ENCODE data around the gene HOXC6.

The HOXC6 gene

DNA sequence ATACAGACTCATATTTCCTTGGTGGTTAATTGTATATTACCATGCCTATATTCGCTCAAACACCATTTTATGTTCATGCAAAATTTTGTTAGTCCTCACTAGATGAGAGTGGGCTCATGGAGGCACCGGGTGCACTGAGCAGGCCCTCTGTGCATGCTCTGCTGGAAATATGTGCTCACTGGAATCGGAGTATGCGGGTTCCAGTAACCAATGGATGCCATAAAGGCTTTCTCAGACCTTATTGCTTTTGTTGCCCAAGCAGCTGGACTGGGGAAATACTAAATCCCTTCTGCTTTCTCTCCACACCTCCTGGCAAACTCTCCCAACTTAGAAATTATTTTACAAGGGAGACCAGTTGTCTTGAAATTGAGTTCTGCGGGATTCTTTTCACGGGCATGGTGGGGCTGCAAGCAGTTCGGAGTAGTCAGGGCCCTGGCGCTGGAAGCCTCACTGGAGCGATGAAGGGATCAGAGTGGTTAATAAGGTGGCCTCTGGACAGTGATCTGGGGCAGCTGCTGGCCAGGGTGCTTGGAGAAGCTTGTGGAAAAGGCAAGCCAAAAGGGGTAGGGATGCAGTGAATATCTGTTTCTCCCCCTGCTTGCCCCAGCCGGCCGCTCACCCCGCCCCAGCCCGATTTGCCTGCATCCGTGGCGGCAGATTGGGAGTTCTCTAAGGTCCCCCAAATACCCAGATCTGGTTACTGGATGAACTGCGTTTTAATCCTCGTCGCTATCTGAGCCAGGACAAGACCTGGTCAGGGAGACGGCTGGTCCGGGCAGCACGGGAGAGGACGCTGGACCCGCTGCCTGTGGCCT lies 7.4 kb upstream of the HOXC6 start:
- CTCF ChIA-PET: interaction anchor here (1.0 to 23.4 kb wide), 6 partner anchors 11 to 194 kb away, joined by 3 to 908 read pairs (median 50); partner anchors contain the start of genes HOXC5, HOXC8, HOXC9 and SMUG1
- peak overlapping the region; percentile 88 for H3K4me3 ChIP-seq (ENCODE audit: low read depth, low read length)
- POLR2A ChIA-PET: interaction anchor here (1.8 kb wide), 1 partner anchor 12 kb away, joined by 7 read pairs; the partner anchor contains the start of gene HOXC8
- DNase-seq (ENCODE audit: low read depth, low spot score): no peak
- TF ChIP-seq, protein P1, sequence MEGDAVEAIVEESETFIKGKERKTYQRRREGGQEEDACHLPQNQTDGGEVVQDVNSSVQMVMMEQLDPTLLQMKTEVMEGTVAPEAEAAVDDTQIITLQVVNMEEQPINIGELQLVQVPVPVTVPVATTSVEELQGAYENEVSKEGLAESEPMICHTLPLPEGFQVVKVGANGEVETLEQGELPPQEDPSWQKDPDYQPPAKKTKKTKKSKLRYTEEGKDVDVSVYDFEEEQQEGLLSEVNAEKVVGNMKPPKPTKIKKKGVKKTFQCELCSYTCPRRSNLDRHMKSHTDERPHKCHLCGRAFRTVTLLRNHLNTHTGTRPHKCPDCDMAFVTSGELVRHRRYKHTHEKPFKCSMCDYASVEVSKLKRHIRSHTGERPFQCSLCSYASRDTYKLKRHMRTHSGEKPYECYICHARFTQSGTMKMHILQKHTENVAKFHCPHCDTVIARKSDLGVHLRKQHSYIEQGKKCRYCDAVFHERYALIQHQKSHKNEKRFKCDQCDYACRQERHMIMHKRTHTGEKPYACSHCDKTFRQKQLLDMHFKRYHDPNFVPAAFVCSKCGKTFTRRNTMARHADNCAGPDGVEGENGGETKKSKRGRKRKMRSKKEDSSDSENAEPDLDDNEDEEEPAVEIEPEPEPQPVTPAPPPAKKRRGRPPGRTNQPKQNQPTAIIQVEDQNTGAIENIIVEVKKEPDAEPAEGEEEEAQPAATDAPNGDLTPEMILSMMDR (IDR thresholded peaks at IDR 0.05; ENCODE audit: insufficient read depth, low read length, missing control alignments): no peak

DNA sequence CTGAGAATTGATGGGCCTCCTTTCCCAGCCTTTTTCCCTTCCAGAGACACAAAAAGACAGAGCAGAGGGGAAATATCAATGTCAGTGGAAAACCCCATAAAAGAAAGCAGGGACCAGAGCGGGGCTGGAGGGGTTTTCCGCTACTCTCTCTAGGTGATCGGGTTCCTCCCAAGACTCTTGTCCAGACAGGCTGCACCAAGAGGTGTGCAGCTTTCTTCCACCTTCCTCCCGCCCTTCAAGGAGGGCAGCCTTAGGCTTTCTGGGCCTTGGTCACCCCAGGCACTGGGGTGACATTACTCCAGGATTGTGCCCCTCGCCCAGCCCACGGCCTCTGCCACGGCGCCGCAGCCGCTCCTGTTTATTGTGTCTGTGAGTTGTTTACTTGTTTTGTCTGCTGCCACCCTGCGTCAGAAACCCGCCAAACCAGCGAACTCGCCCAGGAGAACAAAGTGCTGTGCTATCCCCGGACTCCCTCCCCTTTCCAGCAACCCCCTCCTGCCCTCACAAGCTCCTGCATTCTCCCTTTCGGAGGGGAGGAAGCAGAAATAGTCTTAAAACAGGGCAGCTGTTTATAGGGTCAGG lies 6.7 kb upstream of the HOXC6 start:
- H3K4me3 ChIP-seq (ENCODE audit: low read depth, low read length): peak overlapping the region; percentile 88
- CTCF ChIA-PET: interaction anchor here (1.0 to 23.4 kb wide), 7 partner anchors 11 to 193 kb away, joined by 3 to 908 read pairs (median 44); partner anchors contain the start of genes HOXC5, HOXC8, HOXC9 and SMUG1
- TF ChIP-seq, protein P1 (IDR thresholded peaks at IDR 0.05; ENCODE audit: insufficient read depth, low read length, missing control alignments): peak; percentile 25
- POLR2A ChIA-PET: interaction anchor here (0.8 to 1.8 kb wide), 2 partner anchors 13 kb away, joined by 5 to 7 read pairs; partner anchors contain the start of gene HOXC8
- no peak for DNase-seq (ENCODE audit: low read depth, low spot score)

DNA sequence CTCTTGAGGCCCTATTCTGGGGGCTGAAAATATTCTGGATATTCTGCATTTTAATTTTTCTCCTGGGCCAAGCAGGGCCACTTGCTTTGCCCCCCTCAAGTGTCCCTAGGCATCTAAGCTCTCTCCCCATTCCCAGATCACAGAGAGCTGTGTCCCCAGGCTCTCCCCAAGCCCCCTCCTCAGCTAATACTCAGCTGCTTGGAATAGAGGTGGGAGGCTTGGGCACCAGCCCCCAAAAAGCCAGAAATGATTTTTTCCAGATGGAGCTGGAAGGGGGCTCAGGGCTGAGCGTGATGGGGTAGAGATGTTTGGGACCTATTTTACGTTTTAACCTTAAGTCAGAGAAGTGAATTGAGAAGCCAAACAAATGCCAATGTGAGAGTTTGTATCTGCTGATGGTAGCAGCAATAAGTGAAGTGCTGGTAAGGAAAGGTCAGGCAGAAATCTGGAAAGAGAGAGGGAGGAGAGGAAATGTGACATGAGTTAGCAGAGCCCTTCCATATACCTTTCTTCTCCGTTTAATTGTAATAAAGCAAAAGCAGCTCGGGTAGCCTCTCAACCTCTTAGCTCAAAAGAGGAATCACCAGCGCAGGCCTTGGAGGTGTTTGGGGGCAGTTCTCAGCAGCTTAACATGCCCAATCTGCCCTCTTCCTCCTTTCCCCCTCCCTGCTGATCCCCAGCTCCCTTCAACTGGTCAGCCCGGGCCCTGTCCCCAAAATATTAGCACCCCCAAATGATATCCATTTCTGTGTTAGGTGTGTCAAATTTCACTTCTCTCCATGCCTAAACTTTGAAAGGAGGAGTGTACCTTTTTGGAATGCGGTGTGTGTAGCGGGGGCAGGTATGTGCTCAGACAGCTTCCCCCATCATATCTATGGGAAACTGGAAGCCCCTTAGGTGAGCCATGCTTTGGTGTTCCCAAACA lies 5.0 kb upstream of the HOXC6 start:
- ChIA-PET CTCF (interaction anchor here (0.8 to 23.4 kb wide), 9 partner anchors 9 to 356 kb away, joined by 3 to 908 read pairs (median 16); partner anchors contain the start of genes HOXC10, HOXC5, HOXC8 and HOXC9), POLR2A (interaction anchor here (0.7 to 3.0 kb wide), 7 partner anchors 9 to 743 kb away, joined by 3 to 23 read pairs (median 5); partner anchors contain the start of genes HOXC10, HOXC5, HOXC8 and HOXC9)
- TF ChIP-seq, protein P1 (IDR thresholded peaks at IDR 0.05; ENCODE audit: insufficient read depth, low read length, missing control alignments): no peak
- peak overlapping the region; percentile 55 for H3K4me3 ChIP-seq (ENCODE audit: low read depth, low read length)
- DNase-seq (ENCODE audit: low read depth, low spot score): no peak

DNA sequence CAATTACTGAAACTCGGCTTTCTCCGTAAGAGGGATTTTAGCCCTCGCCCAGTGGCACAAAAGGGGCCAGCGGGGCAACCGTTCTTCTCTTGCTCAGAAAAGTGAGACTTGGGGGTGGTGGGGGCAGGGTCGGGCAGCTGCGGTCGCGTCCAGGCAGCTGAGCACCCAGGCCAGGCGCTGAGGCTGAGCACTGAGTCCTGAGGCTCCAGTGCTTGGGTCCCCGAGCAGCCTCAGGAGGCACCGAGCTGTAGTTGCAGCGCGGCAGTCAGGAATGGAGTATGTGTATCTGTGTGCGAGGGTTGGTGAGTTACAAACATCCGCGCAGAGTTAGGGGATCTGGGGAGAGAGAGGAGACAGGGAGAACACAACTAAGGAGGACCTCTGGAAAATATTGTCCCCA lies 4.1 kb upstream of the HOXC6 start:
- ChIA-PET POLR2A (interaction anchor here (0.7 to 3.0 kb wide), 6 partner anchors 10 to 744 kb away, joined by 3 to 23 read pairs (median 4); partner anchors contain the start of genes HOXC10, HOXC8 and HOXC9), CTCF (interaction anchor here (1.0 to 23.4 kb wide), 7 partner anchors 8 to 355 kb away, joined by 3 to 908 read pairs (median 44); partner anchors contain the start of genes HOXC10, HOXC5, HOXC8 and HOXC9)
- H3K4me3 ChIP-seq (ENCODE audit: low read depth, low read length): peak overlapping the region; percentile 55
- no peak for DNase-seq (ENCODE audit: low read depth, low spot score)
- TF ChIP-seq, protein P1 (IDR thresholded peaks at IDR 0.05; ENCODE audit: insufficient read depth, low read length, missing control alignments): no peak

DNA sequence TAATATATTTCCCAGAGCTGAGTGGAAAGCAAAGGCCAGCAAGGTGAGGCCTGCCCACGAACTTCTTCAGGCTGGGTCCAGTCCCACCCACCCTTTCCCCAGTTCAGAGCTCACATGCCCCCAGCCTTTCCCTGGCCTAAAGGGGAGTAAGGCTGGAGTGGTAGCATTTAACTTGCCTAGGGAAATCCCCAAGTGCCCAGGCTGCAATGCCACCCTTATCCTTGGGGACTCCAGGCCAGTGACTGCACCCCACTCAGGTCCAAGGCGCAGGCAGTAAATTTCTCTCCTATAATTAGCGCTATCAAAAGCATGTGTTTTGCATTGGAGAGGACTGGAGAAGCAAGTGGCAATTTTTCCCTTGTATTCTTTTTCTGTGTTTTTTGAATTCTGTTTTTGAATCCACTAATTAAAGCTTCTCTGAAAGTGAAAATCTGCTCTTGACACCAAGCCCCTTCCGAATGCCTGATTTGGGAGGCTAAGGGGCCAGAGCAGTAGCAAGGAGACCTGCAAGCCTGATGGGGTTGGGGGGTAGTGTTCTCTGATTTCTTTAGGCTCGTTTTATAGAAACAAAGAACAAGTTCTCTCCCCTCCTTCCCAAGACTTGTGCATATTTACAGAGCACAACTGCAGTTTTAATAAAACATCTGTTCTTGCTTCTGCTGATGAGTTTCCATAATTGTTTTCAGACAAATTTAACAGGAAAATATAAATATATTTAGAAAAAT lies 3.5 kb upstream of the HOXC6 start:
- ChIA-PET POLR2A (interaction anchor here (0.6 to 3.0 kb wide), 4 partner anchors 11 to 183 kb away, joined by 3 to 23 read pairs (median 4); partner anchors contain the start of genes HOXC10 and HOXC8), CTCF (interaction anchor here (1.0 to 23.4 kb wide), 7 partner anchors 7 to 355 kb away, joined by 3 to 908 read pairs (median 44); partner anchors contain the start of genes HOXC10, HOXC5, HOXC8 and HOXC9)

More for the DNA sequence above, 3.5 kb upstream of the HOXC6 start:
- DNase-seq (ENCODE audit: low read depth, low spot score): no peak
- H3K4me3 ChIP-seq (ENCODE audit: low read depth, low read length): peak overlapping the region; percentile 55
- TF ChIP-seq, protein P1 (IDR thresholded peaks at IDR 0.05; ENCODE audit: insufficient read depth, low read length, missing control alignments): no peak
